Measurements from ENCODE around the gene EXOSC1.

GRCh38 chr10:97468162-97468561 is 22.4 kb upstream of the EXOSC1 start:
- TF ChIP-seq CTCF (IDR thresholded peaks at IDR 0.05; ENCODE audit: poor library complexity) (no peak), EZH2 (IDR thresholded peaks at IDR 0.05; ENCODE audit: borderline replicate concordance) (no peak)
